A549 treated with Mapracorat at 1 μM for 4 hours (cell line): Measurements from ENCODE around the gene IRS4. TPM values are rescaled to one million over a fixed set of nuclear protein-coding genes. Genes with fewer than 3 reads are reported as not detected.

Experiments
- total RNA-seq: library from RNA; stranded (reverse); fragments of 200-300 nt; extraction: Qiagen RNA extraction; gene quantifications from 5 replicates; pipeline ENCODE4 v1.2.3, GENCODE V29; 2022

IRS4 gene
- not detected in 5 replicates for total RNA-seq

GRCh38 chrX:108736509-108737479 is at the start of gene IRS4:
Gene IRS4, minus strand, starts transcription at chrX:108736563.

